Liver (tissue), 9 donors: ENCODE measurements around the gene PPIA. TPM values are rescaled to one million over a fixed set of nuclear protein-coding genes. Genes with fewer than 3 reads are reported as not detected.
A peak's percentile ranks its signal among the peaks of the same experiment; 100 is the strongest.

Experiments used
- DNase-seq: peaks from one replicate; pipeline ENCODE4 v3.0.0-alpha.2; 2017; ENCODE audit warnings: low spot score
- H3K27ac ChIP-seq, 2 donors: one replicate each; pipeline ENCODE4 v1.7.0; 2013; ENCODE audit warnings: inconsistent platforms in 2 of 2, low read length in 2 of 2, control low read depth in 1 of 2, low read depth in 1 of 2, mild to moderate bottlenecking in 1 of 2
- H3K27me3 ChIP-seq, 4 donors: one replicate each; pipeline versions ENCODE4 v1.6.1 to v1.7.0; 2013; ENCODE audit warnings: low read length in 3 of 4, inconsistent platforms in 1 of 4, mild to moderate bottlenecking in 1 of 4, moderate library complexity in 1 of 4; ENCODE audit not compliant: control insufficient read depth in 4 of 4, insufficient read depth in 4 of 4
- H3K36me3 ChIP-seq, 4 donors: one replicate each; pipeline versions ENCODE4 v1.6.1 to v1.7.0; 2013; ENCODE audit warnings: low read length in 3 of 4, mild to moderate bottlenecking in 3 of 4, low read depth in 1 of 4, moderate library complexity in 1 of 4; ENCODE audit not compliant: control insufficient read depth in 4 of 4, insufficient read depth in 3 of 4
- H3K4me1 ChIP-seq, 4 donors: one replicate each; pipeline versions ENCODE4 v1.6.1 to v1.7.0; 2013; ENCODE audit warnings: low read length in 3 of 4, mild to moderate bottlenecking in 3 of 4, moderate library complexity in 1 of 4; ENCODE audit not compliant: control insufficient read depth in 4 of 4, insufficient read depth in 4 of 4
- H3K4me3 ChIP-seq, 3 donors: one replicate each; pipeline versions ENCODE4 v1.6.1 to v1.7.0; 2013; ENCODE audit warnings: low read length in 3 of 3, control low read depth in 1 of 3, low read depth in 1 of 3, mild to moderate bottlenecking in 1 of 3
- H3K9ac ChIP-seq, 2 donors: one replicate each; pipeline ENCODE4 v1.7.0; 2013; ENCODE audit warnings: low read length in 2 of 2, mild to moderate bottlenecking in 2 of 2, moderate library complexity in 2 of 2, control low read depth in 1 of 2, low read depth in 1 of 2
- H3K9me3 ChIP-seq, 4 donors: one replicate each; pipeline versions ENCODE4 v1.6.1 to v1.7.0; 2013; ENCODE audit warnings: low read length in 3 of 4; ENCODE audit not compliant: control insufficient read depth in 4 of 4
- EGR1 ChIP-seq, 2 donors: IDR thresholded peaks; 2 replicates each; pipeline ENCODE4 v1.6.1; 2016 to 2018; ENCODE audit warnings: antibody characterized with exemption in 2 of 2, low read depth in 2 of 2
- FOXA1 ChIP-seq: IDR thresholded peaks from 2 replicates; pipeline ENCODE4 v1.6.1; 2016; ENCODE audit warnings: antibody characterized with exemption
- FOXA2 ChIP-seq: IDR thresholded peaks from 2 replicates; pipeline ENCODE4 v1.6.1; 2016; ENCODE audit warnings: antibody characterized with exemption
- GABPA ChIP-seq, 2 donors: IDR thresholded peaks in 1 of 2; conservative IDR thresholded peaks in 1 of 2; 2 replicates each; pipeline ENCODE4 v1.6.1; 2016; ENCODE audit warnings: antibody characterized with exemption in 2 of 2, mild to moderate bottlenecking in 1 of 2, moderate library complexity in 1 of 2
- HNF4A ChIP-seq, 2 donors: conservative IDR thresholded peaks; 2 replicates each; pipeline ENCODE4 v1.6.1; 2016; ENCODE audit warnings: antibody characterized with exemption in 2 of 2, mild to moderate bottlenecking in 2 of 2
- HNF4G ChIP-seq: IDR thresholded peaks from 2 replicates; pipeline ENCODE4 v1.6.1; 2016; ENCODE audit warnings: antibody characterized with exemption
- JUND ChIP-seq, 2 donors: IDR thresholded peaks; 2 replicates each; pipeline ENCODE4 v1.6.1; 2016; ENCODE audit warnings: antibody characterized with exemption in 2 of 2
- NR2F2 ChIP-seq: IDR thresholded peaks from 2 replicates; pipeline ENCODE4 v1.6.1; 2016; ENCODE audit warnings: antibody characterized with exemption
- RAD21 ChIP-seq, 2 donors: IDR thresholded peaks; 2 replicates each; pipeline ENCODE4 v1.6.1; 2016; ENCODE audit warnings: antibody characterized with exemption in 2 of 2, mild to moderate bottlenecking in 2 of 2
- REST ChIP-seq: IDR thresholded peaks from 2 replicates; pipeline ENCODE4 v1.6.1; 2016; ENCODE audit warnings: antibody characterized with exemption, mild to moderate bottlenecking
- RXRA ChIP-seq, 2 donors: IDR thresholded peaks; 2 replicates each; pipeline ENCODE4 v1.6.1; 2017 to 2018; ENCODE audit warnings: antibody characterized with exemption in 2 of 2, mild to moderate bottlenecking in 1 of 2
- SP1 ChIP-seq: IDR thresholded peaks from 2 replicates; pipeline ENCODE4 v1.6.1; 2018; ENCODE audit warnings: antibody characterized with exemption, mild to moderate bottlenecking
- TAF1 ChIP-seq: conservative IDR thresholded peaks from 2 replicates; pipeline ENCODE4 v1.6.1; 2016; ENCODE audit warnings: antibody characterized with exemption, mild to moderate bottlenecking
- YY1 ChIP-seq: IDR thresholded peaks from 2 replicates; pipeline ENCODE4 v1.6.1; 2016; ENCODE audit warnings: antibody characterized with exemption, mild to moderate bottlenecking
- ZBTB33 ChIP-seq: IDR thresholded peaks from 2 replicates; pipeline ENCODE4 v1.6.1; 2016; ENCODE audit warnings: antibody characterized with exemption
- WGBS: extraction: QIAGEN DNeasy Blood & Tissue Kit; methylation state at CpG from one replicate; pipeline ENCODE4 v1.1.7; 2013; 5-methylcytosine and 5-hydroxymethylcytosine counted together
- polyA plus RNA-seq, 2 donors: library from polyadenylated mRNA; stranded (reverse) in 1 of 2; unstranded in 1 of 2; fragments of 200-250 nt in 1 of 2; fragments of >200 nt in 1 of 2; fragmentation: Nextera tagmentation in 1 of 2; extraction: Ambion mirVana in 1 of 2; gene quantifications; one replicate each; pipeline versions ENCODE4 v1.2.1 to v1.2.3, GENCODE V29; 2013 to 2015
- total RNA-seq, 2 donors: library from RNA; depleted of rRNA; stranded (reverse); fragments of >200 nt; gene quantifications; one replicate each; pipeline ENCODE4 v1.2.3, GENCODE V29; 2014
- TF ChIP-seq, protein P1 (sequence below): IDR thresholded peaks from 2 replicates; pipeline ENCODE4 v1.6.1; 2016; ENCODE audit warnings: antibody characterized with exemption
- TF ChIP-seq, protein P2 (sequence below): IDR thresholded peaks from 2 replicates; pipeline ENCODE4 v1.6.1; 2016; ENCODE audit warnings: antibody characterized with exemption
- TF ChIP-seq, protein P3 (sequence below): fragments of 150-350 bp; IDR thresholded peaks from 2 replicates; pipeline ENCODE4 v1.5.1; 2017; ENCODE audit warnings: improper control_type of control experiment, low read depth, low read length; ENCODE audit not compliant: missing input control
- donor health status: healthy.
- donor health status: healthy.
- donor health status: healthy.
- donor health status: healthy.
- donor health status: healthy.

The PPIA gene
- total and polyA plus RNA-seq, 4 donors, result 834 to 1,873 (median 1,399) TPM

- 84% methylated on average over 17 of the region's 17 CpGs for WGBS
- Histone ChIP-seq H3K36me3 (peaks cover 9 to 56% (median 14%) of the 10 kb centered on the region in 4 donors), H3K27ac (peak overlapping the region in 1 of 2 donors; percentile 56), H3K4me1 (peaks cover 9 to 57% (median 48%) of the 10 kb centered on the region in 4 donors), H3K27me3 (no peaks in the 10 kb centered on the region), H3K9ac (no peak overlapping the region), H3K4me3 (no peak overlapping the region), H3K9me3 (no peaks in the 10 kb centered on the region)
- DNase-seq, result no peak
- TF ChIP-seq HNF4G (no peak), FOXA1 (no peak), HNF4A (conservative IDR thresholded peaks at IDR 0.05) (no peak), YY1 (no peak), EGR1 (IDR thresholded peaks at IDR 0.05; ENCODE audit: low read depth in 2 of 2) (no peak), RXRA (IDR thresholded peaks at IDR 0.05) (no peak), FOXA2 (no peak), RAD21 (IDR thresholded peaks at IDR 0.05) (no peak), JUND (IDR thresholded peaks at IDR 0.05) (no peak), ZBTB33 (no peak), NR2F2 (no peak), SP1 (no peak), TAF1 (no peak), GABPA (IDR thresholded peaks at IDR 0.05 in 1 of 2, conservative IDR thresholded peaks at IDR 0.05 in 1 of 2) (no peak), REST (no peak)
- TF ChIP-seq, protein P1, sequence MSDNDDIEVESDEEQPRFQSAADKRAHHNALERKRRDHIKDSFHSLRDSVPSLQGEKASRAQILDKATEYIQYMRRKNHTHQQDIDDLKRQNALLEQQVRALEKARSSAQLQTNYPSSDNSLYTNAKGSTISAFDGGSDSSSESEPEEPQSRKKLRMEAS, result no peak
- TF ChIP-seq, protein P2, sequence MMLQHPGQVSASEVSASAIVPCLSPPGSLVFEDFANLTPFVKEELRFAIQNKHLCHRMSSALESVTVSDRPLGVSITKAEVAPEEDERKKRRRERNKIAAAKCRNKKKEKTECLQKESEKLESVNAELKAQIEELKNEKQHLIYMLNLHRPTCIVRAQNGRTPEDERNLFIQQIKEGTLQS, result no peak
- TF ChIP-seq, protein P3, sequence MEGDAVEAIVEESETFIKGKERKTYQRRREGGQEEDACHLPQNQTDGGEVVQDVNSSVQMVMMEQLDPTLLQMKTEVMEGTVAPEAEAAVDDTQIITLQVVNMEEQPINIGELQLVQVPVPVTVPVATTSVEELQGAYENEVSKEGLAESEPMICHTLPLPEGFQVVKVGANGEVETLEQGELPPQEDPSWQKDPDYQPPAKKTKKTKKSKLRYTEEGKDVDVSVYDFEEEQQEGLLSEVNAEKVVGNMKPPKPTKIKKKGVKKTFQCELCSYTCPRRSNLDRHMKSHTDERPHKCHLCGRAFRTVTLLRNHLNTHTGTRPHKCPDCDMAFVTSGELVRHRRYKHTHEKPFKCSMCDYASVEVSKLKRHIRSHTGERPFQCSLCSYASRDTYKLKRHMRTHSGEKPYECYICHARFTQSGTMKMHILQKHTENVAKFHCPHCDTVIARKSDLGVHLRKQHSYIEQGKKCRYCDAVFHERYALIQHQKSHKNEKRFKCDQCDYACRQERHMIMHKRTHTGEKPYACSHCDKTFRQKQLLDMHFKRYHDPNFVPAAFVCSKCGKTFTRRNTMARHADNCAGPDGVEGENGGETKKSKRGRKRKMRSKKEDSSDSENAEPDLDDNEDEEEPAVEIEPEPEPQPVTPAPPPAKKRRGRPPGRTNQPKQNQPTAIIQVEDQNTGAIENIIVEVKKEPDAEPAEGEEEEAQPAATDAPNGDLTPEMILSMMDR, result no peak
These were observed 30.7 kb upstream of the PPIA start for GRCh38 chr7:44765579-44766415.
